ENCODE measurements around the gene CLDN24.
"Not testable (repeated sequence)": the region's sequence is repeated elsewhere in the genome, so short reads cannot be mapped to it uniquely, and the experiment has no call there.

The CLDN24 gene

DNA sequence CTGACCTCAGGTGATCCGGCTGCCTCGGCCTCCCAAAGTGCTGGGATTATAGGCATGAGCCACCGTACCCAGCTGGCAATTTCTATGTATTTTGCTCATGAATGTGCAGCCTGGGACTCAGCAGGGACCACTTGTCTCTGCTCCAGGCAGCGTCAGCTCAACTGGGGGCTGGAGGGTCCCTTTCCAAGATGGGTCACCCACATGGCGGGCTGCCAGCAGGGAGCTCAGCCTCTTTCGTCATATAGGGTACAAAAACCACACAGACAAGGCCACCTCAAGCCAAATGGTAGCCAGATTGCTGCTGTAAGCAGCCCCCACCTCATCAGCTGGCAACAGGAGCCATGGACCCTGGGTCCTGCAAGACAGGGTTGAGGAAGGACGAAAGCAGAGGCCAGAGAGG, 2.4 kb upstream of the CLDN24 start:
- TF ChIP-seq EZH2 (optimal IDR thresholded peaks at IDR 0.05; ENCODE audit: low read depth, low read length) (no peak), EZH2phosphoT487 (IDR thresholded peaks at IDR 0.05; ENCODE audit: low read length) (no peak)
- TF ChIP-seq, protein P1, sequence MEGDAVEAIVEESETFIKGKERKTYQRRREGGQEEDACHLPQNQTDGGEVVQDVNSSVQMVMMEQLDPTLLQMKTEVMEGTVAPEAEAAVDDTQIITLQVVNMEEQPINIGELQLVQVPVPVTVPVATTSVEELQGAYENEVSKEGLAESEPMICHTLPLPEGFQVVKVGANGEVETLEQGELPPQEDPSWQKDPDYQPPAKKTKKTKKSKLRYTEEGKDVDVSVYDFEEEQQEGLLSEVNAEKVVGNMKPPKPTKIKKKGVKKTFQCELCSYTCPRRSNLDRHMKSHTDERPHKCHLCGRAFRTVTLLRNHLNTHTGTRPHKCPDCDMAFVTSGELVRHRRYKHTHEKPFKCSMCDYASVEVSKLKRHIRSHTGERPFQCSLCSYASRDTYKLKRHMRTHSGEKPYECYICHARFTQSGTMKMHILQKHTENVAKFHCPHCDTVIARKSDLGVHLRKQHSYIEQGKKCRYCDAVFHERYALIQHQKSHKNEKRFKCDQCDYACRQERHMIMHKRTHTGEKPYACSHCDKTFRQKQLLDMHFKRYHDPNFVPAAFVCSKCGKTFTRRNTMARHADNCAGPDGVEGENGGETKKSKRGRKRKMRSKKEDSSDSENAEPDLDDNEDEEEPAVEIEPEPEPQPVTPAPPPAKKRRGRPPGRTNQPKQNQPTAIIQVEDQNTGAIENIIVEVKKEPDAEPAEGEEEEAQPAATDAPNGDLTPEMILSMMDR (IDR thresholded peaks at IDR 0.05; ENCODE audit: low read length): no peak
- Histone ChIP-seq H3K4me1 (ENCODE audit: low read length) (no peaks in the 10 kb centered on the region), H3K4me3 (ENCODE audit: low read length) (no peak overlapping the region), H2AFZ (ENCODE audit: low read length) (no peak overlapping the region), H3K79me2 (ENCODE audit: low read length) (no peaks in the 10 kb centered on the region), H4K20me1 (ENCODE audit: insufficient read depth, low read length) (no peaks in the 10 kb centered on the region), H3K36me3 (replicated peaks; ENCODE audit: insufficient read depth, low read length) (no peaks in the 10 kb centered on the region), H3K27ac (ENCODE audit: low read length) (no peak overlapping the region), H3K4me2 (ENCODE audit: low read depth, low read length) (no peak overlapping the region), H3K9me2 (replicated peaks; ENCODE audit: insufficient read depth, low read length) (no peaks in the 10 kb centered on the region), H3K27me3 (replicated peaks; ENCODE audit: insufficient read depth, low read length) (no peaks in the 10 kb centered on the region), H3F3A (ENCODE audit: insufficient read depth, low read length) (no peaks in the 10 kb centered on the region), H3K9me3 (replicated peaks; ENCODE audit: insufficient read depth, low read length) (no peaks in the 10 kb centered on the region), H3K9ac (ENCODE audit: low read length) (no peak overlapping the region)
- DNase-seq: no peak

DNA sequence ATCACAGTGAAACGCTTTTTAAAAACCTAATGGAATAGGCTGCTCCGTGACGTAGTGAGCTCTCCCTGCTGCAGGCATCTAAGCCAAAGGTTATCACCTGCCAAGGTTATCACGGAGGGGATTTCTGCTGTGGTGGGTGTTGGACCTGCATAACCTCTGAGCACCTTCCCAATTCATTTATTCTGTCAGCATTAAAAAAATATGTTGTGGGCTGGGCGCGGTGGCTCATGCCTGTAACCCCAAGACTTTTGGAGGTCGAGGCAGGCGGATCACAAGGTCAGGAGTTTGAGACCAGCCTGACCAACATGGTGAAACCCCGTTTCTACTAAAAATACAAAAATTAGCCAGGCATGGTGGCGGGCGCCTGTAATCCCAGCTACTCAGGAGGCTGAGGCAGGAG, 1.8 kb upstream of the CLDN24 start:
- DNase-seq; H4K20me1 ChIP-seq (ENCODE audit: insufficient read depth, low read length); H3K9ac ChIP-seq (ENCODE audit: low read length); H3K36me3 ChIP-seq (replicated peaks; ENCODE audit: insufficient read depth, low read length); H3K27ac ChIP-seq (ENCODE audit: low read length); H3K4me1 ChIP-seq (ENCODE audit: low read length); H3K9me2 ChIP-seq (replicated peaks; ENCODE audit: insufficient read depth, low read length); H2AFZ ChIP-seq (ENCODE audit: low read length); H3F3A ChIP-seq (ENCODE audit: insufficient read depth, low read length); H3K79me2 ChIP-seq (ENCODE audit: low read length); H3K9me3 ChIP-seq (replicated peaks; ENCODE audit: insufficient read depth, low read length); H3K4me2 ChIP-seq (ENCODE audit: low read depth, low read length); H3K4me3 ChIP-seq (ENCODE audit: low read length); H3K27me3 ChIP-seq (replicated peaks; ENCODE audit: insufficient read depth, low read length): not testable (repeated sequence)

DNA sequence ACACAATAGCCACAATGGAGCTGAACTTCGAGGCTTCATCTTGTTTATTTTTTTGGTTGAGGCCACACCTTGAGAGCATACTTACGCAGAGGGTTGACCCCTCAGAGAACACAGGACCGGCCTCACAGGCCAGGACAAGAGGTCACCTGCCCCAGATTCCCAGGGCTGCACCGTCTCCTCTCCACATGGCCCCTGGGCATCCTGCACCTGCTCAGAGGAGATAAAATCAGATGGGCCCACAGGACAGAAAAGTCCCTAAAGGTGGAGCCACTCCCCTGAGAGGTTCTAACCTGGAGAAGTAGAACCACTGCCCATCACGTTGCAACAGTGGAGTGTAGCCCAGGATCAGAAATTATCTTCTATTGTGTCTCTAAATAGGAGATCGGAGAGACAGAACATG, 1.1 kb upstream of the CLDN24 start:
- Histone ChIP-seq H3K9me3 (replicated peaks; ENCODE audit: insufficient read depth, low read length) (no peaks in the 10 kb centered on the region), H3K9ac (ENCODE audit: low read length) (no peak overlapping the region), H3K4me1 (ENCODE audit: low read length) (no peaks in the 10 kb centered on the region), H3F3A (ENCODE audit: insufficient read depth, low read length) (no peaks in the 10 kb centered on the region), H3K36me3 (replicated peaks; ENCODE audit: insufficient read depth, low read length) (no peaks in the 10 kb centered on the region), H4K20me1 (ENCODE audit: insufficient read depth, low read length) (no peaks in the 10 kb centered on the region), H3K27me3 (replicated peaks; ENCODE audit: insufficient read depth, low read length) (no peaks in the 10 kb centered on the region), H3K4me2 (ENCODE audit: low read depth, low read length) (no peak overlapping the region), H2AFZ (ENCODE audit: low read length) (no peak overlapping the region), H3K9me2 (replicated peaks; ENCODE audit: insufficient read depth, low read length) (no peaks in the 10 kb centered on the region), H3K4me3 (ENCODE audit: low read length) (no peak overlapping the region), H3K79me2 (ENCODE audit: low read length) (no peaks in the 10 kb centered on the region), H3K27ac (ENCODE audit: low read length) (no peak overlapping the region)
- TF ChIP-seq EZH2phosphoT487 (IDR thresholded peaks at IDR 0.05; ENCODE audit: low read length) (no peak), EZH2 (optimal IDR thresholded peaks at IDR 0.05; ENCODE audit: low read depth, low read length) (no peak)
- TF ChIP-seq, protein P1 (IDR thresholded peaks at IDR 0.05; ENCODE audit: low read length): no peak
- no peak for DNase-seq

DNA sequence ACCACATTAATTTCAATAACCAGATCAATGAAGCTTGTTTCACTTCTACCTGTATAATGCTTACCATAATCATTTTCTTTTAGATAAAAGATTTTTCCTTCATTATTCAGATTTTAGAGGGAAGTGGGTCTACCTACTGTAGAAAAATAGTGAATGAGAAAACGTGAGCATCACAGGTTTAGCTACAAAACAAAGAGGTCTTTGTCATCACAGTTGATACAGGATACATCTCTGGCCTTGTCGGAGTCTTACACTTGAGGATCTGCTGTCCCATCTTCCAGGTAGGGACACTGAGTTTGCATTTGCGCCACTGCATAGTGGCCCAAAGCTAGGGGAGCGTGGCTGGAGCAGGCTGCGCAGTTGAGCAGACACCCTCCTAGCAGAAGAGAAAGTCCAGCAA, 710 bp downstream of the CLDN24 start:
- Histone ChIP-seq H3K4me3 (ENCODE audit: low read length) (no peak overlapping the region), H3K9me3 (replicated peaks; ENCODE audit: insufficient read depth, low read length) (no peaks in the 10 kb centered on the region), H3K27ac (ENCODE audit: low read length) (no peak overlapping the region), H3K4me1 (ENCODE audit: low read length) (no peaks in the 10 kb centered on the region), H3K36me3 (replicated peaks; ENCODE audit: insufficient read depth, low read length) (no peaks in the 10 kb centered on the region), H3K27me3 (replicated peaks; ENCODE audit: insufficient read depth, low read length) (no peaks in the 10 kb centered on the region), H3K9me2 (replicated peaks; ENCODE audit: insufficient read depth, low read length) (no peaks in the 10 kb centered on the region), H3K79me2 (ENCODE audit: low read length) (no peaks in the 10 kb centered on the region), H3F3A (ENCODE audit: insufficient read depth, low read length) (no peaks in the 10 kb centered on the region), H4K20me1 (ENCODE audit: insufficient read depth, low read length) (no peaks in the 10 kb centered on the region), H3K9ac (ENCODE audit: low read length) (no peak overlapping the region), H2AFZ (ENCODE audit: low read length) (no peak overlapping the region), H3K4me2 (ENCODE audit: low read depth, low read length) (no peak overlapping the region)
- DNase-seq: no peak
- TF ChIP-seq, protein P1 (IDR thresholded peaks at IDR 0.05; ENCODE audit: low read length): no peak
- TF ChIP-seq EZH2 (optimal IDR thresholded peaks at IDR 0.05; ENCODE audit: low read depth, low read length): no peak
- no peak for TF ChIP-seq EZH2phosphoT487 (IDR thresholded peaks at IDR 0.05; ENCODE audit: low read length)
